HG02763 (cell line): ENCODE measurements around the gene KIF1B.
"Not testable (repeated sequence)": the region's sequence is repeated elsewhere in the genome, so short reads cannot be mapped to it uniquely, and the experiment has no call there.

Experiments used
- ATAC-seq: cut with Tn5 transposase; IDR thresholded peaks from one replicate; pipeline ENCODE4 v1.9.1; 2021; ENCODE audit warnings: mild to moderate bottlenecking, moderate library complexity; ENCODE audit not compliant: unreplicated experiment

The KIF1B gene

DNA sequence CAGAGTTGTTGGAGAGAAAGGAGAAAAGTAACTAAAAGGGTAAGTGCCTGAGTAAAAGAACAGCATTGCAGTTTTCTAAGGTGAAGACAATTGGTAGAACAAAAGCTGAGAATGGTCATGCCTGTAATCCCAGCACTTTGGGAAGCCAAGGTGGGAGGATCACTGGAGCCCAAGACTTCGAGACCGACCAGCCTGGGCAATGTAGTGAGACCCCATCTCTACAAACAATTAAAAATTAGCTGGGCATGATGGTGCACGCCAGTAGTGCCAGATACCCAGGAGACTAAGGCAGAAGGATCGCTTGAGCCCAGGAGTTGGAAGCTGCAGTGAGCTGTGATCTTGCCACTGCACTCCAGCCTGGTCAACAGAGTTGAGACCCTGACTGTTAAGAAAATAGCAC, 173.3 kb downstream of the KIF1B start:
- ATAC-seq, result no peak

DNA sequence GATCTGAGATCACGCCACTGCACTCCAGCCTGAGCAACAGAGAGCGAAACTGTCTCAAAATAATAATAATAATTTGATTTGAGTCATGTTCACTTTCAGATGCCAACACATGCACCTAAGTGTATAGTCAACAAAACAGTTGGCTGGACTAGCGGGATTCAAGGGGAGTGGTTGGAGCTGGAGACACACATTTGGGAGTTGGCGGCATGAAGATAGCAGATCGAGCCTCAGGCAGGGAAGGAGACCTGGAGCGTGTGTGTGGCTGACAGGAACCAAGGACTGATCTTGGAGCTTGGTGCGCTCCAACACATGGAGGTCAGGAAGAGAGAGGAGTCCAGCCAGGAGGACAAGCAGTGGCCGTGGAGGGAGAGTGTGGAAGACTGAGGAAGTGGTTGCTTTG, 173.8 kb downstream of the KIF1B start:
- ATAC-seq, result no peak

DNA sequence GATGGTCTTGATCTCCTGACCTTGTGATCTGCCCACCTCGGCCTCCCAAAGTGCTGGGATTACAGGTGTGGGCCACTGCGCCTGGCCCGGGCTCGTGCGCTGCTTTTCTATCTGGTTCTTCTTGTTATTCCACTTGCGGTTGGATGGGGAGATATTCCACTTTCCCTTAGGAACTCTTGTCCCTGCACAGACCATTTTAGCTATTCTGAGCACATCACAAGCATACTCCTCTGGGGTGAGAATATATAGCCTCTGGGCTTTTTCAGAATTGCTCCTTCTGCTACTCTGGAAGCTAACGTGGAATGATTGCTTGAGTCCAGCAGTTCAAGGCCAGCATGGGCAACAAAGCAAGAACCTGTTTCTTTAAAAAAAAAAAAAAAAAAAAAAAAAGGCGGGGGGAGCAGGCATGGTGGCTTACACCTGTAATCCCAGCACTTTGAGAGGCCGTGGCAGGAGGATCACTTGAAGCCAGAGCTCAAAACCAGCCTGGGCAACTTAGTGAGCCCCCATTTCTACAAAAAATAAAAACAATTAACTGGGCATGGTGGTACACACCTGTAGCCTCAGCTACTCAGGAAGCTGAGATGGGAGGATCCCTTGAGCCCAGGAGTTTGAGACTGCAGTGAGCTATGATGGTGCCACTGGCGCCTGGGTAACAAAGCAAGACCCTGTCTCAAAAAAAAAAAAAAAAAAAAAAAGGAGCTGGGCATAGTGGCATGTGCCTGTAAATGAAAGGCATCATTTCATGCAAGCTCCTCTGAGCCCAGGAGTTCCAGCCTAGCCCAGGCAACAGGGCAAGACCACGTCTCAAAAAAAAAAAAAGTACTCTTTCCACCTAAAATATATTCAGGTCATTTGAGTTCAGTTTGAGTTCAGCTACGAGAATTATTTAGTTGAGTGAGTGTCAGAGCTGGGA, 176.6 kb downstream of the KIF1B start:
- no peak for ATAC-seq

DNA sequence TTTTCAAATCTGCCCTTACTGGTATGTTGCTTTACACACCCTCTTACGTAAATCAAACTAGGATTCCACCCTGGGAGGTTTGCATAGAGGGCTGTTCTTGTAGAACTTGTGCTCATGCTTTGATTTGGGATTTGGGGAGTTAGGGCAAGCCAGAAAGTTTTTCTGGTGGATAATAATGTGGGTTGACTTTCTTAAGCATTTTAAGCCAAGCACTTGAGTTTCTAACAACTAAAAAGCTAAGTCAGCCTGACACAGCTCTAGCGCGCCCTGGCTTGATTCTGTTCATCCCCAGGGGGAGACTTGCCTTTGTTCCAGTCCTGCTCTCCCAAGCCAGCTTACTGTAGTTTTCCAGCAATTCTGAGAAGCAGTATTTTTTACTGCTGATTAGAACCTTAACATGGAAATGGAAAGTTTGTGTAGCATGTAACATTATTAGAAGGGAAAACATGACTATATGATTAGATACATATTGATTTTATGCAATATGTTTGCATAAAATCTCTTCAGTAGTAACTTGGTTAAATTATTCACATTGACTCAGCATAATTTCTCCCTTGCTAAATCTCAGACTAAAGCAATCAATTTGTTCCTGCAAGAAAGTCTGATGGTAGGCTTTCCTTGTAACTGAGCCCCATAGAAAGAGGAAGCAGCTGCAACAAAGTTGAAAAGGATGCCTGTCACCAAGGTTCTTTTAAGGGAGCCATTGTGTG, 177.5 kb downstream of the KIF1B start:
- no peak for ATAC-seq

DNA sequence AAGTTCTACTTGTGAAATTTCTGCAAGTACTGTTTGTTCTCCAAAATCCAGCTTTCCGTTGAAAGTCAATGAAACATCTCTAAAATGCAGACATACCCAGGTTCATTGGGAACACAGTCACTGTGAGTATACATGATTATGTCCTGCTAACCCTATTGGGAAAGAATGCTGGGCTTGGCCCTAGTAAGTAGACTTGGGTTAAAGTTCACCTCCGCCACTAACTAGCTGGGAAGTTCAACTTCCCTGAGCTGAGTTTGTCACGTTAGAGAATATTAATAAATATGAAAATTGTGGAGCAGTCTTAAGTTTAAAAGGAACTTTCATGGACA, 178.0 kb downstream of the KIF1B start:
- no peak for ATAC-seq

DNA sequence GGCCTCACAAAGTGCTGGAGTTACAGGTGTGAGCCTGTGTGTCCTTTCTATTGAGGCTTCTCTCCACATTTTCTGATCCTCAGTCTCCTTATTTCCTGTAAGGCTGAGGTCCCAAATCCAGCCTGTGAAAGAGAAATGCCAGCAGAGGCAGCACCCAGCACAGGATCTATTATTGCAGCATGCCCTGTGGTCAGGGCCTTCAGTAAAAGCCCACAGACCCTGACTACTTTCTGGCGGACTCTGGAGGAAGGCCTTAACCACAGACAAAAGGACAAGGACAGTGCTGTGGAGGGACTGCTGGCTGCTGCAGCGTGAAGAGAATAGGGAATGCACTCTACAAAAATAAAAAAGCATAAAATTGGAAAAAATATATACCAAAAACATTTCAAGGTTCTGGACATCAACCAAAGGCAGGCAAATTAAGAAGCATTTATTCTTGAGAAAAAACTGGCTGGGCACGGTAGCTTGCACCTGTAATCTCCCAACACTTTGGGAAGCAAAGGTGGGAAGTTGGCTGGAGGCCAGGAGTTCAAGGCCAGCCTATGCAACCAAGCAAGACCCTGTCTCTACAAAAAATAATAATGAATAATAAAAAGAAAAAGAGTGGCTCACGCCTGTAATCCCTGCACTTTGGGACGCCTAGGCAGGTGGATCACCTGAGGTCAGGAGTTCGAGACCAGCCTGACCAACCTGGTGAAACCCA, 179.1 kb downstream of the KIF1B start:
- no peak for ATAC-seq

DNA sequence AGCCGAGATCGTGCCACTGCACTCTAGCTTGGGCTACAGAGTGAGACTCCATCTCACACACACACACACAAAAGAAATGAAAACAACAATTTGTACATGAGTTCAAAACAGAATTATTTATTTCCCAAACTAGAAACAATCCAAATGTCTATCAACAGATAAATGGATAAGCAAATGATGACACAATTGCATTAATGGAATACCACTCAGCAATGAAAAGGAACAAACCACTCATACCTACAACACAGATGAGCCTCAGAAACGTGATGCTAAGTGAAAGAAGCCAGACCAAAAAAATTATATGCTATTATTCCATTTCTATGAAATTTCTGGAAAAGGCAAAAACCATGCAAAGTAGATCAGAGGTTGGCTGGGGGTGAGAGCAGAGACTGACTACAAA, 186.5 kb downstream of the KIF1B start:
- ATAC-seq, result no peak

DNA sequence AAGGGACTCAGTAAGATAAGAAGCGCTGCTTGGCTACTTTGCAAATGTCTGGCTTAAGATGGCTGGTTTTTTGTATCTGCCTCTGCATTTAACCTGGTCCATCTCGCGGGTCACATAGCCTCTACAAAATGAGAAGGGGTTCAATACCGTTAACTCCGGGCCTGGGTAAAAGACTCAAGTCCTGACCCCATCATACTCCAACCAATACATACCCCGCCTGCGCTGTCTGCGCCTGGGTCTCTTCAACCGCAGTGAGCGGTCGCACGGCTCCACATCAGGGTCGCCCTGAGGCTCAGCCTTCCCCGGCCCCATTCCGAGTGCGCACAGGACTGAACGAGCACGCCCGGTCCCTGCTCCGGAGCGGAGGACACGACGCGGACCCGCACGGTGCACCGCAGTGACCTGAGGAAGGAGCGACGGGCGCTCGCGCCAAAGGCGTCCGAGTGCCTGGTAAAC, 187.9 kb downstream of the KIF1B start:
- ATAC-seq, result no peak

DNA sequence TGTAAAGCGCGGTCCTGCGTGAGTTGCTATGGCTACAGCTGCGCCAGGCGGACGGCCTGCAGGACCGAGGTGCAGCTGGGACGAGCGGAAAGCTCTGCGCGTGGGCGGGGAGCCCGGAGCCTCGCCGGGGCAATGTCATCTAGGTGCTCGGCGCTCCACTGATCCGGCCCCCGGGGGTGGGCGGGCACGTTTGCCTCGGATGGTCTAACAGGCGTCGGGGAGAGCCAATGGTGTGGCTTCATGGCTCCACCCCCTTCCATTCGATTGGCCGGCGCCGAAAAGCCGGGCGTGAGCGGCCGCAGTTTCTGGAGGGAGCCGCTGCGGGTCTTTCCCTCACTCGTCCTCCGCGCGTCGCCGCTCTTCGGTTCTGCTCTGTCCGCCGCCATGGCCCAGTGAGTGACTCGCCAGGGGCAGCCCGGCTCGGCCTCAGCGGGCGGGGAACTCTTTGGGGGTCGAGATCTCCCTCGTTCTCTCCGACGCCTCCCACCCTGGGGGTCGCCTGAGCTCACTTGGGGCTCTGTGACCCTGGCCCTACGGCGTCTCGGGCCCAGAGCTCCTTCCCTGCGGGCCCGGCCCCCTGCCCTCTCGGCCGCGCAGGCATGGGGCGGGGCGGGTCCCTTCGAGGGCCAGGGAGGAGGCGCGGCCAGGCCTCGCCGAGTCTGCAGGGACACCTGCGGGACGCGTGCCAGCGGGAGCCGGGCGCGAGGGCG, 188.5 kb downstream of the KIF1B start, which contains the start of gene PGD:
PGD (plus strand) TSS at position 331 of the 710 bp plus-strand sequence; CDS start at position 385, 54 bp downstream.
- peak; percentile 94 for ATAC-seq

DNA sequence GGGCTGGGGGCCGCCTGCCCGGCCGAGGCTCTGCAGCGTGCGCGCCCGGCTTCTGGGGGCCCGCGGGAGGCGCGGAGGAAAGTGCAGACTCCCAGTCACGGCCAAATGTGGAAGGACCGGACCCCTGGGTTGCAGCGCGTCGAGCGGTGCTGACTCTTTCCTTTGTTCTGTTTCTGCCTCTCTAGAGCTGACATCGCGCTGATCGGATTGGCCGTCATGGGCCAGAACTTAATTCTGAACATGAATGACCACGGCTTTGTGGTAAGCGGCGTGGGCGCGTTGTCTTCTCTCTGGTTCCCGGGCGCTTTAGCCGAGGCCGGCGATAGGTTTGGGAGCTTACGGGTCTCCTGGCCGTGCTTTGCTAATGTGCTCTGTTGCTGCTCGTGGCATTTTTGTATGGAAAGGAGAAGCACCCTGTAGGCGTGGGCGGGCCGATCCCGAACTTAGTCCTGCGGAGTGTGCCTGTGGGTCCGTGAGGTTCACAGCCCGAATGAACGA, 189.1 kb downstream of the KIF1B start:
- no peak for ATAC-seq

DNA sequence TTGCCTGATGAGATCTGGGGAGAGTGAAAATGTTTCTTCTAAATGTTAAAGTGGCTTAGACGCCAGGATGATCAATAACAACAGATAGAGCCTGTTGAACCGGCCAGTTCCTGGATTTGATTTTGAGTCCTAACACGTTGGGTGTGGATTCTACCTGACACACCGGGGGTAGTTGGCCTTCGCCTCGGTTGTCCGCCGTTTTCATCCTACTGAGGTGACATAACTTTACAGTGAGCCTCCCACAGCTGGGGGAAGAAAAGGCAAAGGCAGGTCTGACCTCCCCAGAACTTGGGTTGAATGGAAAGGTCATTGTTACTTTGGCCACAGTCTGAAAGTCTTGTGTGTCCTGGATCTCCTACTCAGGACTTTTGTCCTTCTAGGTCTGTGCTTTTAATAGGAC, 189.6 kb downstream of the KIF1B start:
- ATAC-seq, result no peak

DNA sequence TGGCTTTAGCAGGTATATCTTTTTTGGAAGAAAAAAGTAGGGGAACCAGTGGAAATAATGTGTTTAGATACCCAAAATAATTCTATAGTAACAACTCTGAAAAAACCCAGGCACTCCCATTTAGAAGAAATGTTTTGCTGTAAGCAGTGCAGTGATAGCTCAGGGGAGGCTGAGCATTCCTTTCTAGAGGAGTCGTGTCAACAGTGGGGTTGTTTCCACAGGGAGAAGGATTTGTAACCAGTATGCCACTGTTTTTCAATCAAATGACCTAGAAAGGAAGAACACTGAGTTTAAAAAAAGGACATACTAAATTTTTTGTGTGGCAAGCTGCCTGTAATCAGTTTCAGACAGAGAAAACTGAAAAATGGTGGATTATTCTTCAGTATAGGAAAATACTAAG, 190.9 kb downstream of the KIF1B start:
- no peak for ATAC-seq

DNA sequence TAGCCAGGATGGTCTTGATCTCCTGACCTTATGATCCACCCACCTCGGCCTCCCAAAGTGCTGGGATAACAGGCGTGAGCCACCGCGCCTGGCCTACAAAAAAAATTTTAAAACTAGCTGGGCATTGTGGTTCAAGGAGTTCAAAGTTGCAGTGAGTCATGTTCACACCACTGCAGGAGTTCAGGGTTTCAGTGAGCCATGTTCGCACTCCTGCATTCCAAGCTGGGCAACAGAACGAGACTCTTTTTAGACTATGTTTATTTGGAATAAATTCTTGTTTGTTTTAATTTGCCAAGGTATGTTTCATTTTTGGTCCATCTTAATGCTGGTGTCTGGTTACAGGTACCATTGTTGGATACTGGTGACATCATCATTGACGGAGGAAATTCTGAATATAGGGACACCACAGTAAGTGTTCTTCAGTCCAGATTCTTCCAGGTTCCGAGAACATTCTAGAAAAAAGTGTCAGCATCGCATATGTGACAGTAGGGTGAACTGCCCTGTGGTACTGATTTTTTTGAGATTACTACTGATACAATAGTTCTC, 192.4 kb downstream of the KIF1B start:
- ATAC-seq, result no peak

DNA sequence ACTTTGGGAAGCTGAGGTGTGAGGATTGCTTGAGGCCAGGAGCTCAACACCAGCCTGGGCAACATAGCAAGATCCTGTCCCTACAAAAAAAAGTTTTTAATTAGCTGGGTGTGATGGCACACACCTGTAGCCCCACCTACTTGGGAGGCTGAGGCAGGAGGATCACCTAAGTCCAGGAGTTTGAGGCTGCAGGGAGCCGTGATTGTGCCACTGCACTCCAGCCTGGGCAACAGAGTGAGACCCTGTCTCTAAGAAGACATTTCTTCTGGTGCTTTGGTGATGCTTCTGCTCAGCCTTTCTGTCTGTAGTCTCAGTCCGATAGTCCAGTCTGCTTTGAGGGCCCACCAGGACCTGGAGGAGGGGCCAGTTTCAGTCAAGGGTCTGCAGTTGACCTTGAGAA, 196.8 kb downstream of the KIF1B start:
- no peak for ATAC-seq

DNA sequence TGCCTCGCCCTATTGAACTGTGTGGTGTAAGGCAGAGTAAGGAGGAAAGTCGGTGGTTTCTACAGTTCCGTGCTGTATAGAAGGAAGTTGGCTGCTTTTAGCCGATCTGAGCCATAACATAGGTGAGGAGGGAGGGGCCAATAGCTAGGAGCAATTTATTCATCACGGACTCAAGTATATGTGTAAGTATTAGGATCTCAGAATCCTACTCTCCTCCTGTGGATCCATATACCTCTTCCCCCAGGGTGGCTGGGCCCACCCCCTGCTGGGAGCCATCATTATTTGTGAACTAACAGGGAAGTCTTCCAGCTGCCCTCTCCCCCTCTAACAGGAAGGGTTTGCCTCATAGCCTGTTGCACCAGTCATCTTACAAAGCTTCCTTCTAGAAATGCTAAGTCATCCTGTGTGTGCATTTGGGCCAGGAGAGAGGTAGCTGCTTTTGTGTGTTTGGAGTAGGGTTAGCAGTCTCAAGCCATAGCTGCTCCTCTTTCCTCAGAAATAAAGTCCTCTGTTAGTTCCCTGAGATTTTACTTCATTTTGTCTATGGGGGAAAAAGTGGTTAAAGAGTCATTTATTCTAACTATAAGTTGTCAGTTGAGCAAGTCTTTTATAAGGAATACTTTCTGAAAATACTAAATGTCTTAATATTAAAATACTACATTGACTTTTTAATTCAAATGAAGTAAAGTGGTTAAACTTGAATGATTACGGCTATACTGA, 205.0 kb downstream of the KIF1B start:
- no peak for ATAC-seq

DNA sequence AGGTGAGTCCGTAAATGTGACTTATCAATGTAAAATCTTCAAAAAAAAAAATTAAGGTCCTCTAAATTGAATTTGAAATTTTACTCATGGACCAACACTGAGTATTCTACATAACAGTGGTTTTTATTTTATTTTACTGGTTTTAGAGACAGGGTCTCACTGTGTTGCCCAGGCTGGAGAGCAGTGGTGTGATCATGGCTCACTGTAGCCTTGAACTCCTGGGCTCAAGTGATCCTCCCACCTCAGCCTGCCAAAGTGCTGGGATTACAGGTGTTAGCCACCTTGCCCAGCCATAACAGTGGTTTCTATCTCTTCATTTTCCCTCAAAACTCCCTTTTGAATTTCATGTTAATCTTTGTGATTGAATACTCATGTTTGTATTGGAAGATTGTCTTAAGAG, 205.6 kb downstream of the KIF1B start:
- ATAC-seq, result not testable (repeated sequence)

DNA sequence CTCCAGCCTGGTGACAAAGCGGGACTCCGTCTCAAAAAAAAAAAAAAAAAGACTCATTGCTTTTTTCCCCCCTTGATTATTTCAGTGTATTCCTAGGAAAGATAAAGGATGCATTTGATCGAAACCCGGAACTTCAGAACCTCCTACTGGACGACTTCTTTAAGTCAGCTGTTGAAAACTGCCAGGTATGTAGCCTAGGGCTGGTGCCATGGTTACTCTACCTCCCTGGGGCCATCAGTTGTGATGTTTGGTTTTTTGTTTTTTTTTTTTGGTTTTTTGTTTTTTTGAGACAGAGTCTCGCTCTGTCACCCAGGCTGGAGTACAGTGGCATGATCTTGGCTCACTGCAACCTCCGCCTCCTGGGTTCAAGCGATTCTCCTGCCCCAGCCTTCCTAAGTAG, 208.4 kb downstream of the KIF1B start:
- ATAC-seq, result not testable (repeated sequence)

DNA sequence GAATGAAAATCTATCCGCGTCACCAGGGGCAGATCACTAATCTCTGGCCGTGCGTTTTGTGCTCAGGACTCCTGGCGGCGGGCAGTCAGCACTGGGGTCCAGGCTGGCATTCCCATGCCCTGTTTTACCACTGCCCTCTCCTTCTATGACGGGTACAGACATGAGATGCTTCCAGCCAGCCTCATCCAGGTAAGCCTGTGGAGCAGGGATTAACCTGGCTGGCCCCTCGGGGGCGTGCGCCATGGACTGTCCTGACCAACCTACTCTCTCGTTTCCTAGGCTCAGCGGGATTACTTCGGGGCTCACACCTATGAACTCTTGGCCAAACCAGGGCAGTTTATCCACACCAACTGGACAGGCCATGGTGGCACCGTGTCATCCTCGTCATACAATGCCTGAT, 209.0 kb downstream of the KIF1B start:
- ATAC-seq, result no peak

DNA sequence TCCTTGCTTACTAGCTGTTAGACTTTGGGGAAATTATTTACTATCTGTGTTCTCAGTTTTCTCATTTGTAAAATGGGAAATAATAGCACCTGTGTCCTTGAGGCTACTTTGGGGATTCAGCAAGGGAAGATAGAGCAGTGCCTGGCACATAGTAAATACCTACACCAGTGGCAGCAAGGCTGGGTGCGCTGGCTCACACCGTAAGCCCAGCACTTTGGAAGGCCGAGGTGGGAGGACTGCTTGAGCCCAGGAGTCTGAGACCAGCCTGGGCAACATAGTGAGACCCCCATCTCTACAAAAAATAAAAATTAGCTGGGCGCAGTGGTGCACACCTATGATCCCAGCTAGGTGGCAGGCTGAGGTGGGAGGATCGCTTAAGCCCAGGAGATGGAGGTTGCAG, 211.3 kb downstream of the KIF1B start:
- no peak for ATAC-seq

DNA sequence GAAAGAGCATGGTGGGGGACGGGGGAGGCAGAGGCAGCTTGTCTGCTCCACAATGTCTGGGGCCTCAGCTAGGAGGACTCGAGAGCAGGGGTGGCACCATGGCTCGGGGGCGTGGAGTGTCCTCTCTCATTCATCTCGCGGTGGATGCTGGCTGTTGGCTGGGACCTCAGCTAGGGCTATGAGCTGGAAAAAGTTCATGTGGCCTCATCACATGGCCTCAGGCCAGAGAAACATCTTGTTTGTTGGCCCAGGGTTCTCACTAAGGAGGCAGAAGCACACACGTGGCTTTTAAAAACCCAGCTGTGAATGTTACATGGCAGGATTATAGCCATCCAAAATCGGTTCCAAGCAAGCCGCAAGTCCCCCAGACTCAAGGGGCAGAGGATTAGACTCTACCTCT, 213.7 kb downstream of the KIF1B start:
- ATAC-seq, result no peak
